Measurements from ENCODE around the gene KCNMA1.

Gene KCNMA1

GRCh38 chr10:77357611-77358310 is 279.8 kb downstream of the KCNMA1 start:
- Histone ChIP-seq H4K8ac (ENCODE audit: low read depth, low read length) (no peak overlapping the region), H4K5ac (ENCODE audit: low read length) (no peak overlapping the region), H2AK5ac (ENCODE audit: low read length) (no peak overlapping the region), H2BK120ac (ENCODE audit: low read depth, low read length) (no peak overlapping the region), H3K27me3 (ENCODE audit: insufficient read depth, low read length, poor library complexity) (no peaks in the 10 kb centered on the region), H3K79me1 (ENCODE audit: low read length) (no peaks in the 10 kb centered on the region), H3K56ac (ENCODE audit: low read length) (no peak overlapping the region), H3K36me3 (ENCODE audit: control insufficient read depth, insufficient read depth, low read length) (no peaks in the 10 kb centered on the region), H3K4me3 (ENCODE audit: low read length) (no peak overlapping the region), H3K4me2 (ENCODE audit: low read length) (no peak overlapping the region), H3K4me1 (ENCODE audit: control insufficient read depth, low read depth, low read length) (peaks cover 2% of the 10 kb centered on the region), H3K18ac (ENCODE audit: low read length) (no peak overlapping the region), H3K23ac (ENCODE audit: low read length) (no peak overlapping the region), H2BK15ac (replicated peaks; ENCODE audit: low read depth) (no peak overlapping the region), H3K9ac (ENCODE audit: low read length) (no peak overlapping the region), H3K27ac (ENCODE audit: low read depth, low read length) (no peak overlapping the region), H2BK5ac (ENCODE audit: low read length) (no peak overlapping the region), H3K79me2 (ENCODE audit: control insufficient read depth, insufficient read depth, low read length) (no peaks in the 10 kb centered on the region), H3K4ac (ENCODE audit: low read depth, low read length) (no peak overlapping the region)
- WGBS (ENCODE audit: extremely low coverage, insufficient coverage, low lambda C conversion rate), result no CpG with 5 or more reads among the region's 4 CpGs
- no peak for DNase-seq

GRCh38 chr10:77357185-77357584 is 280.4 kb downstream of the KCNMA1 start:
- Histone ChIP-seq H4K8ac (ENCODE audit: low read depth, low read length) (no peak overlapping the region), H3K27ac (ENCODE audit: low read depth, low read length) (no peak overlapping the region)

GRCh38 chr10:77355844-77356243 is 281.8 kb downstream of the KCNMA1 start:
- H4K5ac ChIP-seq (ENCODE audit: low read length), result no peak overlapping the region
- H3K36me3 ChIP-seq (ENCODE audit: control insufficient read depth, insufficient read depth, low read length), result no peaks in the 10 kb centered on the region
- H3K9ac ChIP-seq (ENCODE audit: low read length), result no peak overlapping the region
- H2BK5ac ChIP-seq (ENCODE audit: low read length), result no peak overlapping the region
- H3K4me3 ChIP-seq (ENCODE audit: low read length), result no peak overlapping the region
- DNase-seq, result no peak
- no peaks in the 10 kb centered on the region for H3K79me1 ChIP-seq (ENCODE audit: low read length)
- H3K27ac ChIP-seq (ENCODE audit: low read depth, low read length), result no peak overlapping the region
- peaks cover 2% of the 10 kb centered on the region for H3K4me1 ChIP-seq (ENCODE audit: control insufficient read depth, low read depth, low read length)
- no peaks in the 10 kb centered on the region for H3K27me3 ChIP-seq (ENCODE audit: insufficient read depth, low read length, poor library complexity)
- H2AK5ac ChIP-seq (ENCODE audit: low read length), result no peak overlapping the region
- no peak overlapping the region for H3K18ac ChIP-seq (ENCODE audit: low read length)
- H3K56ac ChIP-seq (ENCODE audit: low read length), result no peak overlapping the region
- no peak overlapping the region for H3K4ac ChIP-seq (ENCODE audit: low read depth, low read length)
- no peak overlapping the region for H3K4me2 ChIP-seq (ENCODE audit: low read length)
- no peak overlapping the region for H3K23ac ChIP-seq (ENCODE audit: low read length)
- H4K8ac ChIP-seq (ENCODE audit: low read depth, low read length), result no peak overlapping the region
- H2BK120ac ChIP-seq (ENCODE audit: low read depth, low read length), result no peak overlapping the region
- WGBS (ENCODE audit: extremely low coverage, insufficient coverage, low lambda C conversion rate), result no CpG with 5 or more reads among the region's 4 CpGs
- H2BK15ac ChIP-seq (replicated peaks; ENCODE audit: low read depth), result no peak overlapping the region
- no peaks in the 10 kb centered on the region for H3K79me2 ChIP-seq (ENCODE audit: control insufficient read depth, insufficient read depth, low read length)

More at GRCh38 chr10:77357185-77357584, 280.4 kb downstream of the KCNMA1 start:
- H3K4me2 ChIP-seq (ENCODE audit: low read length), result no peak overlapping the region
- no peak overlapping the region for H4K5ac ChIP-seq (ENCODE audit: low read length)
- H3K4ac ChIP-seq (ENCODE audit: low read depth, low read length), result no peak overlapping the region
- H3K18ac ChIP-seq (ENCODE audit: low read length), result no peak overlapping the region
- peaks cover 2% of the 10 kb centered on the region for H3K4me1 ChIP-seq (ENCODE audit: control insufficient read depth, low read depth, low read length)
- H2AK5ac ChIP-seq (ENCODE audit: low read length), result no peak overlapping the region
- no peak overlapping the region for H3K4me3 ChIP-seq (ENCODE audit: low read length)
- no peak overlapping the region for H3K9ac ChIP-seq (ENCODE audit: low read length)
- no peaks in the 10 kb centered on the region for H3K27me3 ChIP-seq (ENCODE audit: insufficient read depth, low read length, poor library complexity)
- no peak overlapping the region for H3K56ac ChIP-seq (ENCODE audit: low read length)
- H2BK15ac ChIP-seq (replicated peaks; ENCODE audit: low read depth), result no peak overlapping the region
- no peaks in the 10 kb centered on the region for H3K79me1 ChIP-seq (ENCODE audit: low read length)
- no peak overlapping the region for H3K23ac ChIP-seq (ENCODE audit: low read length)
- H3K36me3 ChIP-seq (ENCODE audit: control insufficient read depth, insufficient read depth, low read length), result no peaks in the 10 kb centered on the region
- no peak overlapping the region for H2BK5ac ChIP-seq (ENCODE audit: low read length)
- H3K79me2 ChIP-seq (ENCODE audit: control insufficient read depth, insufficient read depth, low read length), result no peaks in the 10 kb centered on the region
- DNase-seq, result no peak
- H2BK120ac ChIP-seq (ENCODE audit: low read depth, low read length), result no peak overlapping the region

- H3K18ac ChIP-seq (ENCODE audit: low read length), result no peak overlapping the region
- no peak overlapping the region for H3K9ac ChIP-seq (ENCODE audit: low read length)
- no peaks in the 10 kb centered on the region for H3K27me3 ChIP-seq (ENCODE audit: insufficient read depth, low read length, poor library complexity)
- H4K5ac ChIP-seq (ENCODE audit: low read length), result no peak overlapping the region
- H3K4me1 ChIP-seq (ENCODE audit: control insufficient read depth, low read depth, low read length), result no peaks in the 10 kb centered on the region
- no peak for DNase-seq
- no peak overlapping the region for H2BK120ac ChIP-seq (ENCODE audit: low read depth, low read length)
- no peak overlapping the region for H4K8ac ChIP-seq (ENCODE audit: low read depth, low read length)
- no peak overlapping the region for H2BK15ac ChIP-seq (replicated peaks; ENCODE audit: low read depth)
- no peaks in the 10 kb centered on the region for H3K36me3 ChIP-seq (ENCODE audit: control insufficient read depth, insufficient read depth, low read length)
- no peak overlapping the region for H3K4ac ChIP-seq (ENCODE audit: low read depth, low read length)
- no peak overlapping the region for H2AK5ac ChIP-seq (ENCODE audit: low read length)
- no peak overlapping the region for H3K27ac ChIP-seq (ENCODE audit: low read depth, low read length)
- no peak overlapping the region for H3K23ac ChIP-seq (ENCODE audit: low read length)
- no peak overlapping the region for H3K4me3 ChIP-seq (ENCODE audit: low read length)
- H3K79me1 ChIP-seq (ENCODE audit: low read length), result no peaks in the 10 kb centered on the region
- no peak overlapping the region for H3K4me2 ChIP-seq (ENCODE audit: low read length)
- H2BK5ac ChIP-seq (ENCODE audit: low read length), result no peak overlapping the region
- no peaks in the 10 kb centered on the region for H3K79me2 ChIP-seq (ENCODE audit: control insufficient read depth, insufficient read depth, low read length)
- no peak overlapping the region for H3K56ac ChIP-seq (ENCODE audit: low read length)
Observed at GRCh38 chr10:77351386-77351785, 286.2 kb downstream of the KCNMA1 start.

GRCh38 chr10:77350711-77351119 is 286.9 kb downstream of the KCNMA1 start:
- Histone ChIP-seq H3K9ac (ENCODE audit: low read length) (no peak overlapping the region), H3K4ac (ENCODE audit: low read depth, low read length) (no peak overlapping the region), H2BK5ac (ENCODE audit: low read length) (no peak overlapping the region), H3K79me1 (ENCODE audit: low read length) (no peaks in the 10 kb centered on the region), H3K23ac (ENCODE audit: low read length) (no peak overlapping the region), H2AK5ac (ENCODE audit: low read length) (no peak overlapping the region), H3K79me2 (ENCODE audit: control insufficient read depth, insufficient read depth, low read length) (no peaks in the 10 kb centered on the region), H3K4me1 (ENCODE audit: control insufficient read depth, low read depth, low read length) (no peaks in the 10 kb centered on the region), H3K36me3 (ENCODE audit: control insufficient read depth, insufficient read depth, low read length) (no peaks in the 10 kb centered on the region), H2BK120ac (ENCODE audit: low read depth, low read length) (no peak overlapping the region), H4K8ac (ENCODE audit: low read depth, low read length) (no peak overlapping the region), H3K56ac (ENCODE audit: low read length) (no peak overlapping the region), H3K27ac (ENCODE audit: low read depth, low read length) (no peak overlapping the region), H2BK15ac (replicated peaks; ENCODE audit: low read depth) (no peak overlapping the region), H4K5ac (ENCODE audit: low read length) (no peak overlapping the region), H3K4me3 (ENCODE audit: low read length) (no peak overlapping the region), H3K27me3 (ENCODE audit: insufficient read depth, low read length, poor library complexity) (no peaks in the 10 kb centered on the region), H3K18ac (ENCODE audit: low read length) (no peak overlapping the region), H3K4me2 (ENCODE audit: low read length) (no peak overlapping the region)
- WGBS (ENCODE audit: extremely low coverage, insufficient coverage, low lambda C conversion rate), result no CpG with 5 or more reads among the region's 1 CpG
- DNase-seq, result peak; percentile 72

DNA sequence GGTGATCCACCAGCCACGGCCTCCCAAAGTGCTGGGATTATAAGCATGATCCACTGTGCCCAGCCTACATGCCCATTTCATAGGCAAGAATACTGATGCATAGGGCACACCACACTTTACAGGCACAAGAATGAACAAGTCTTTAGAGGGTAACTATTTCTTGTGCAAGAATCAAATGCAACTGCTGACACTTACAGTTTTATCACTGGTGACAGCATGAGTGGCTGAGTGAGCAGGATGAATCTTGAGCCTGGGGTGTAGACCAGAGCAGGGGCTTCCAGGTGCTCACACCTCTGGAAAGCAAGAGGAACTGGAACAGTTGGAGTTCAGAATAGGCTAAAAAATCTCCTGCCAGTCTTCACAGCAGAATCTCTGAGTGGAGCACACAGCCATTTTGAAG is 287.5 kb downstream of the KCNMA1 start:
- Histone ChIP-seq H2BK15ac (replicated peaks; ENCODE audit: low read depth) (no peak overlapping the region), H3K4me3 (ENCODE audit: low read length) (no peak overlapping the region), H3K4me1 (ENCODE audit: control insufficient read depth, low read depth, low read length) (no peaks in the 10 kb centered on the region), H3K9ac (ENCODE audit: low read length) (no peak overlapping the region), H3K36me3 (ENCODE audit: control insufficient read depth, insufficient read depth, low read length) (no peaks in the 10 kb centered on the region), H3K27ac (ENCODE audit: low read depth, low read length) (no peak overlapping the region), H3K4ac (ENCODE audit: low read depth, low read length) (no peak overlapping the region), H4K5ac (ENCODE audit: low read length) (no peak overlapping the region), H3K18ac (ENCODE audit: low read length) (no peak overlapping the region), H3K79me2 (ENCODE audit: control insufficient read depth, insufficient read depth, low read length) (no peaks in the 10 kb centered on the region), H3K79me1 (ENCODE audit: low read length) (no peaks in the 10 kb centered on the region), H2BK120ac (ENCODE audit: low read depth, low read length) (no peak overlapping the region), H3K56ac (ENCODE audit: low read length) (no peak overlapping the region), H3K4me2 (ENCODE audit: low read length) (no peak overlapping the region), H2AK5ac (ENCODE audit: low read length) (no peak overlapping the region), H3K27me3 (ENCODE audit: insufficient read depth, low read length, poor library complexity) (no peaks in the 10 kb centered on the region), H4K8ac (ENCODE audit: low read depth, low read length) (no peak overlapping the region), H3K23ac (ENCODE audit: low read length) (no peak overlapping the region), H2BK5ac (ENCODE audit: low read length) (no peak overlapping the region)
- DNase-seq, result no peak
- no CpG with 5 or more reads among the region's 1 CpG for WGBS (ENCODE audit: extremely low coverage, insufficient coverage, low lambda C conversion rate)

Measured in mesendoderm (in vitro differentiated cells).